H1 (cell line): ENCODE results near the gene GALNTL6. TPM values are rescaled to one million over a fixed set of nuclear protein-coding genes. Genes with fewer than 3 reads are reported as not detected.

Experiments used
- CTCF ChIA-PET: fragments of 300-600 bp; sonication (Branson Sonifier 250); formaldehyde crosslinking; loops from one replicate; lab custom pipeline; 2021; ENCODE audit not compliant: partially characterized antibody; lab: Charles Lee
- POLR2A ChIA-PET: fragments of 300-600 bp; sonication (Branson Sonifier 250); formaldehyde crosslinking; loops from one replicate; lab custom pipeline; 2021; ENCODE audit warnings: inconsistent platforms; ENCODE audit not compliant: partially characterized antibody; lab: Charles Lee
- DNase-seq, 2 experiments: peaks; one replicate each; pipeline versions ENCODE4 v3.0.0 to v3.0.0-alpha.2; 2010 to 2022; ENCODE audit warnings: low spot score in 2 of 2, low read depth in 1 of 2, mixed read lengths in 1 of 2
- FAIRE-seq: peaks from 2 replicates; lab custom pipeline; 2011; peaks lifted over from hg19 to GRCh38; lab: Jason Lieb, UNC
- H2AFZ ChIP-seq: 2 replicates; pipeline ENCODE4 v1.8.1; 2012; ENCODE audit warnings: low read length, inconsistent platforms
- H2AK5ac ChIP-seq: 2 replicates; pipeline ENCODE4 v1.6.1; 2013; ENCODE audit warnings: low read depth, low read length
- H2BK120ac ChIP-seq: replicated peaks from 2 replicates; pipeline ENCODE3; 2013; ENCODE audit warnings: low read depth, low read length, inconsistent platforms
- H2BK12ac ChIP-seq: 2 replicates; pipeline ENCODE4 v1.6.1; 2013; ENCODE audit warnings: low read depth, low read length
- H2BK15ac ChIP-seq: 2 replicates; pipeline ENCODE4 v1.6.1; 2013; ENCODE audit warnings: low read length
- H2BK20ac ChIP-seq: 2 replicates; pipeline ENCODE4 v1.6.1; 2013; ENCODE audit warnings: low read length
- H2BK5ac ChIP-seq: 2 replicates; pipeline ENCODE4 v1.6.1; 2013; ENCODE audit warnings: low read depth, low read length
- H3K14ac ChIP-seq: 2 replicates; pipeline ENCODE4 v1.6.1; 2013; ENCODE audit warnings: inconsistent platforms; ENCODE audit not compliant: insufficient read length
- H3K18ac ChIP-seq: 2 replicates; pipeline ENCODE4 v1.6.1; 2013; ENCODE audit warnings: low read length; ENCODE audit errors: extremely low read depth
- H3K23ac ChIP-seq: 2 replicates; pipeline ENCODE4 v1.6.1; 2013; ENCODE audit warnings: inconsistent platforms; ENCODE audit not compliant: insufficient read length
- H3K23me2 ChIP-seq: 2 replicates; pipeline ENCODE4 v1.6.1; 2013; ENCODE audit warnings: low read depth, low read length
- H3K27ac ChIP-seq: 2 replicates; pipeline ENCODE4 v1.6.1; 2011; ENCODE audit warnings: low read depth, low read length, inconsistent platforms
- H3K27me3 ChIP-seq, 4 experiments: replicated peaks in 1 of 4; 1 replicate in 1 of 4; 2 replicates in 3 of 4; pipeline versions ENCODE4 v1.6.1 to v1.8.1; 2011 to 2013; ENCODE audit warnings: low read length in 3 of 4, mild to moderate bottlenecking in 3 of 4, inconsistent platforms in 2 of 4, mixed read lengths in 2 of 4, moderate library complexity in 1 of 4; ENCODE audit not compliant: control insufficient read depth in 3 of 4, insufficient read depth in 3 of 4; ENCODE audit errors: extremely low read depth in 1 of 4
- H3K36me3 ChIP-seq, 4 experiments: 2 replicates each; pipeline versions ENCODE4 v1.6.1 to v1.8.1; 2011 to 2013; ENCODE audit warnings: mild to moderate bottlenecking in 4 of 4, low read length in 3 of 4, moderate library complexity in 2 of 4, control low read depth in 1 of 4, inconsistent platforms in 1 of 4; ENCODE audit not compliant: insufficient read depth in 4 of 4, control insufficient read depth in 2 of 4
- H3K4ac ChIP-seq: replicated peaks from 2 replicates; pipeline ENCODE3; 2013; ENCODE audit warnings: low read length, low read depth, mixed read lengths, inconsistent platforms; ENCODE audit not compliant: insufficient read length
- H3K4me1 ChIP-seq, 4 experiments: replicated peaks in 1 of 4; 1 replicate in 1 of 4; 2 replicates in 3 of 4; pipeline versions ENCODE4 v1.6.1 to v1.8.1; 2011 to 2013; ENCODE audit warnings: low read length in 3 of 4, inconsistent platforms in 2 of 4, mixed read lengths in 1 of 4; ENCODE audit not compliant: insufficient read depth in 4 of 4, control insufficient read depth in 3 of 4
- H3K4me2 ChIP-seq, 2 experiments: 2 replicates each; pipeline versions ENCODE4 v1.6.1 to v1.8.1; 2011 to 2013; ENCODE audit warnings: low read depth in 2 of 2, low read length in 2 of 2, control low read depth in 1 of 2, inconsistent platforms in 1 of 2, mild to moderate bottlenecking in 1 of 2; ENCODE audit not compliant: insufficient read depth in 1 of 2
- H3K4me3 ChIP-seq, 4 experiments: fragments of 200-600, 300-600 bp in 1 of 4; sonication (generic), shearing (Covaris generic), sonication (Bioruptor Twin) in 1 of 4; 2 replicates each; pipeline versions ENCODE4 v1.5.1 to v1.8.1; 2011 to 2016; ENCODE audit warnings: low read length in 4 of 4, low read depth in 3 of 4, control low read depth in 2 of 4, inconsistent platforms in 2 of 4, mild to moderate bottlenecking in 2 of 4, mixed read lengths in 1 of 4, moderate library complexity in 1 of 4; ENCODE audit not compliant: insufficient read depth in 2 of 4; ENCODE audit errors: extremely low read depth in 1 of 4
- H3K56ac ChIP-seq: replicated peaks from 2 replicates; pipeline ENCODE3; 2013; ENCODE audit warnings: low read depth, mild to moderate bottlenecking, mixed read lengths, low read length, inconsistent platforms; ENCODE audit not compliant: insufficient read length
- H3K79me1 ChIP-seq: 2 replicates; pipeline ENCODE4 v1.6.1; 2013; ENCODE audit warnings: low read depth, low read length, control low read depth
- H3K79me2 ChIP-seq, 2 experiments: 2 replicates each; pipeline versions ENCODE4 v1.6.1 to v1.8.1; 2012 to 2013; ENCODE audit warnings: low read length in 2 of 2, mild to moderate bottlenecking in 2 of 2, inconsistent platforms in 1 of 2; ENCODE audit not compliant: insufficient read depth in 2 of 2, control insufficient read depth in 1 of 2
- H3K9ac ChIP-seq, 4 experiments: replicated peaks in 1 of 4; 1 replicate in 1 of 4; 2 replicates in 3 of 4; pipeline versions ENCODE4 v1.6.1 to v1.8.1; 2011 to 2013; ENCODE audit warnings: low read depth in 3 of 4, low read length in 3 of 4, control low read depth in 2 of 4, mild to moderate bottlenecking in 2 of 4, moderate library complexity in 2 of 4, inconsistent platforms in 1 of 4; ENCODE audit errors: extremely low read depth in 1 of 4
- H3K9me3 ChIP-seq, 2 experiments: 2 replicates each; pipeline versions ENCODE4 v1.6.1 to v1.8.1; 2012 to 2013; ENCODE audit warnings: mild to moderate bottlenecking in 2 of 2, moderate library complexity in 2 of 2, control low read depth in 1 of 2, inconsistent platforms in 1 of 2, low read depth in 1 of 2, low read length in 1 of 2, mixed read lengths in 1 of 2; ENCODE audit not compliant: insufficient read depth in 2 of 2
- H4K20me1 ChIP-seq, 2 experiments: replicated peaks in 1 of 2; 2 replicates each; pipeline versions ENCODE3 to v1.8.1; 2011 to 2013; ENCODE audit warnings: inconsistent platforms in 2 of 2, low read length in 2 of 2, mild to moderate bottlenecking in 1 of 2; ENCODE audit not compliant: insufficient read depth in 2 of 2, control insufficient read depth in 1 of 2
- H4K5ac ChIP-seq: 2 replicates; pipeline ENCODE4 v1.6.1; 2013; ENCODE audit warnings: low read length, low read depth, mixed read lengths, inconsistent platforms; ENCODE audit not compliant: insufficient read length
- H4K8ac ChIP-seq: 2 replicates; pipeline ENCODE4 v1.8.0; 2013; ENCODE audit warnings: mild to moderate bottlenecking, moderate library complexity, low read length, inconsistent platforms; ENCODE audit not compliant: insufficient read depth; ENCODE audit errors: extremely low read depth
- H4K91ac ChIP-seq: replicated peaks from 2 replicates; pipeline ENCODE3; 2013; ENCODE audit warnings: low read length, mixed read lengths, inconsistent platforms; ENCODE audit not compliant: insufficient read length
- GTF2F1 ChIP-seq: IDR thresholded peaks from 2 replicates; pipeline ENCODE4 v1.6.1; 2012; ENCODE audit warnings: low read depth, low read length, improper control_type of control experiment, borderline replicate concordance
- JUN ChIP-seq: IDR thresholded peaks from 2 replicates; pipeline ENCODE4 v1.6.1; 2011; ENCODE audit warnings: low read depth, mild to moderate bottlenecking, improper control_type of control experiment, low read length
- JUND ChIP-seq: IDR thresholded peaks from 2 replicates; pipeline ENCODE4 v1.6.1; 2011; ENCODE audit warnings: mild to moderate bottlenecking, improper control_type of control experiment, low read length
- KDM4A ChIP-seq: IDR thresholded peaks from one replicate; pipeline ENCODE4 v1.7.1; 2012; ENCODE audit warnings: low read depth, mild to moderate bottlenecking, moderate library complexity, low read length, inconsistent platforms; ENCODE audit not compliant: severe bottlenecking
- POLR2A ChIP-seq, 2 experiments: IDR thresholded peaks; 1 replicate in 1 of 2; 2 replicates in 1 of 2; pipeline ENCODE4 v1.6.1; 2011; ENCODE audit warnings: low read depth in 2 of 2, low read length in 2 of 2, mild to moderate bottlenecking in 2 of 2; ENCODE audit errors: control extremely low read depth in 1 of 2
- RAD21 ChIP-seq, 2 experiments: IDR thresholded peaks in 1 of 2; conservative IDR thresholded peaks in 1 of 2; 2 replicates each; pipeline ENCODE4 v1.6.1; 2011; ENCODE audit warnings: low read depth in 2 of 2, low read length in 2 of 2, improper control_type of control experiment in 1 of 2, inconsistent platforms in 1 of 2, mild to moderate bottlenecking in 1 of 2, moderate library complexity in 1 of 2
- SAP30 ChIP-seq: fragments of 300-600 bp; sonication (generic); IDR thresholded peaks from 2 replicates; pipeline ENCODE4 v1.7.1; 2012; ENCODE audit warnings: low read length, moderate library complexity, mild to moderate bottlenecking, inconsistent platforms; ENCODE audit not compliant: insufficient read depth, insufficient replicate concordance
- TAF1 ChIP-seq: IDR thresholded peaks from 2 replicates; pipeline ENCODE4 v1.6.1; 2011; ENCODE audit warnings: mild to moderate bottlenecking, low read depth, low read length
- TAF7 ChIP-seq: optimal IDR thresholded peaks from 2 replicates; pipeline ENCODE3; 2011; ENCODE audit warnings: low read depth, mild to moderate bottlenecking, inconsistent platforms, low read length, moderate library complexity, borderline replicate concordance
- TEAD4 ChIP-seq: IDR thresholded peaks from 2 replicates; pipeline ENCODE4 v1.6.1; 2012; ENCODE audit warnings: low read depth, low read length, inconsistent platforms, mixed read lengths
- YY1 ChIP-seq: IDR thresholded peaks from 2 replicates; pipeline ENCODE4 v1.6.1; 2011; ENCODE audit warnings: low read depth, mild to moderate bottlenecking, low read length
- polyA plus RNA-seq, 7 experiments: library from polyadenylated mRNA; depleted of rRNA in 3 of 7; stranded (reverse) in 5 of 7; unstranded in 2 of 7; fragments of >200 nt in 5 of 7; fragments of 200-250 nt in 2 of 7; gene quantifications; 1 replicate in 5 of 7; 2 replicates in 1 of 7; 4 replicates in 1 of 7; pipeline versions ENCODE4 v1.2.1 to v1.2.3, GENCODE V29; 2011 to 2013; ENCODE audit warnings: missing spikeins in 2 of 7, mixed read lengths in 2 of 7
- total RNA-seq: library from RNA; stranded (reverse); fragmentation: NEBNext Ultra II Directional; extraction: Animal tissue kit (Norgen Biotek cat#: 25700); gene quantifications from 2 replicates; pipeline ENCODE4 v1.2.1, GENCODE V29; 2021
- TF ChIP-seq, protein P1 (sequence below): IDR thresholded peaks from 2 replicates; pipeline ENCODE4 v1.6.1; 2012; ENCODE audit warnings: low read length, inconsistent platforms
- TF ChIP-seq, protein P2 (sequence below): IDR thresholded peaks from 2 replicates; pipeline ENCODE4 v1.6.1; 2011; ENCODE audit warnings: low read depth, mild to moderate bottlenecking, low read length; ENCODE audit not compliant: insufficient read depth

GALNTL6 gene
- total and polyA plus RNA-seq, 2 of the 8 experiments (the other 6 are each of a cell fraction or from before 2014, with no cell fraction given): 0.03 to 0.32 TPM

- Histone ChIP-seq H2AK5ac (no peak overlapping the region), H3K4me2 (no peak overlapping the region), H3K27me3 (no peaks in the 10 kb centered on the region), H3K14ac (no peak overlapping the region), H4K20me1 (no peaks in the 10 kb centered on the region), H3K79me1 (no peaks in the 10 kb centered on the region), H4K8ac (no peak overlapping the region), H2BK5ac (no peak overlapping the region), H3K4me3 (no peak overlapping the region), H3K4ac (no peak overlapping the region), H3K27ac (no peak overlapping the region), H2AFZ (no peak overlapping the region), H2BK20ac (no peak overlapping the region), H4K5ac (no peak overlapping the region), H3K36me3 (no peaks in the 10 kb centered on the region), H3K23ac (no peak overlapping the region), H3K79me2 (no peaks in the 10 kb centered on the region), H2BK15ac (no peak overlapping the region), H3K56ac (no peak overlapping the region), H3K4me1 (no peaks in the 10 kb centered on the region; a peak in 1 of 7 replicates), H2BK12ac (no peak overlapping the region), H2BK120ac (no peak overlapping the region), H4K91ac (no peak overlapping the region), H3K9me3 (no peaks in the 10 kb centered on the region), H3K18ac (no peak overlapping the region), H3K23me2 (no peaks in the 10 kb centered on the region; the same call in 1 of the 2 replicates), H3K9ac (no peak overlapping the region)
- ChIA-PET POLR2A (no interaction called here), CTCF (interaction anchor here (0.6 kb wide), 1 partner anchor 1277 kb away, joined by 4 read pairs; no protein-coding TSS in a partner anchor)
- no peak for DNase-seq
- no peak for FAIRE-seq
- TF ChIP-seq, protein P1, sequence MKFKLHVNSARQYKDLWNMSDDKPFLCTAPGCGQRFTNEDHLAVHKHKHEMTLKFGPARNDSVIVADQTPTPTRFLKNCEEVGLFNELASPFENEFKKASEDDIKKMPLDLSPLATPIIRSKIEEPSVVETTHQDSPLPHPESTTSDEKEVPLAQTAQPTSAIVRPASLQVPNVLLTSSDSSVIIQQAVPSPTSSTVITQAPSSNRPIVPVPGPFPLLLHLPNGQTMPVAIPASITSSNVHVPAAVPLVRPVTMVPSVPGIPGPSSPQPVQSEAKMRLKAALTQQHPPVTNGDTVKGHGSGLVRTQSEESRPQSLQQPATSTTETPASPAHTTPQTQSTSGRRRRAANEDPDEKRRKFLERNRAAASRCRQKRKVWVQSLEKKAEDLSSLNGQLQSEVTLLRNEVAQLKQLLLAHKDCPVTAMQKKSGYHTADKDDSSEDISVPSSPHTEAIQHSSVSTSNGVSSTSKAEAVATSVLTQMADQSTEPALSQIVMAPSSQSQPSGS: no peak
- TF ChIP-seq SAP30: no peak
- no peak for TF ChIP-seq JUND
- TF ChIP-seq YY1: no peak
- TF ChIP-seq TEAD4: no peak
- no peak for TF ChIP-seq JUN
- no peak for TF ChIP-seq GTF2F1
- TF ChIP-seq TAF1: no peak
- no peak for TF ChIP-seq TAF7
- TF ChIP-seq, protein P2, sequence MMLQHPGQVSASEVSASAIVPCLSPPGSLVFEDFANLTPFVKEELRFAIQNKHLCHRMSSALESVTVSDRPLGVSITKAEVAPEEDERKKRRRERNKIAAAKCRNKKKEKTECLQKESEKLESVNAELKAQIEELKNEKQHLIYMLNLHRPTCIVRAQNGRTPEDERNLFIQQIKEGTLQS: no peak
- TF ChIP-seq POLR2A (IDR thresholded peaks at IDR 0.05; ENCODE audit: control extremely low read depth in 1 of 2, low read depth in 2 of 2, low read length in 2 of 2): no peak
- TF ChIP-seq KDM4A: no peak
- TF ChIP-seq RAD21 (IDR thresholded peaks at IDR 0.05 in 1 of 2, conservative IDR thresholded peaks at IDR 0.05 in 1 of 2; ENCODE audit: low read depth in 2 of 2, low read length in 2 of 2): no peak
Observed at GRCh38 chr4:172287117-172287516, 473.9 kb downstream of the GALNTL6 start.
